K562 (cell line): Measurements from ENCODE around the gene ZNF581. TPM values are rescaled to one million over a fixed set of nuclear protein-coding genes. Genes with fewer than 3 reads are reported as not detected.

Experiments used
- AFF4 ChIP-seq: sonication (generic); formaldehyde crosslinking; IDR thresholded peaks from 2 replicates; pipeline ENCODE4 v1.8.0; 2023; ENCODE audit warnings: mild to moderate bottlenecking, missing genetic modification reagents
- HCFC1 ChIP-seq: IDR thresholded peaks from 2 replicates; pipeline ENCODE4 v1.6.1; 2012; ENCODE audit warnings: low read depth, low read length, improper control_type of control experiment
- POLR2G ChIP-seq: fragments of 200-400 bp; formaldehyde crosslinking; IDR thresholded peaks from 2 replicates; pipeline ENCODE4 v1.6.1; 2017; ENCODE audit warnings: low read depth, mild to moderate bottlenecking, antibody characterized with exemption, low read length, moderate library complexity
- PRMT5 ChIP-seq: sonication (generic); formaldehyde crosslinking; IDR thresholded peaks from 2 replicates; pipeline ENCODE4 v1.5.0; 2020; ENCODE audit warnings: missing genetic modification reagents
- RBM17 ChIP-seq: fragments of 200-400 bp; formaldehyde crosslinking; IDR thresholded peaks from 2 replicates; pipeline ENCODE4 v1.6.1; 2017; ENCODE audit warnings: low read depth, mild to moderate bottlenecking, low read length, borderline replicate concordance
- SRSF7 ChIP-seq: fragments of 200-400 bp; formaldehyde crosslinking; optimal IDR thresholded peaks from 2 replicates; pipeline ENCODE3; 2017; ENCODE audit warnings: mild to moderate bottlenecking, low read depth, low read length
- ZNF143 ChIP-seq: sonication (generic); formaldehyde crosslinking; IDR thresholded peaks from 2 replicates; pipeline ENCODE4 v1.9.0; 2022; ENCODE audit warnings: mild to moderate bottlenecking, missing genetic modification reagents
- polyA plus RNA-seq, 8 experiments: library from polyadenylated mRNA; depleted of rRNA in 4 of 8; stranded (reverse) in 5 of 8; unstranded in 3 of 8; fragments of >200 nt; fragmentation: Nextera tagmentation in 2 of 8; fragmentation: Illumina TruSeq in 1 of 8; extraction: Ambion mirVana in 2 of 8; extraction: Trizol in 1 of 8; gene quantifications; 2 replicates each; pipeline versions ENCODE4 v1.2.1 to v1.2.3, GENCODE V29; 2011 to 2014; ENCODE audit warnings: inconsistent platforms in 1 of 8, missing spikeins in 1 of 8
- total RNA-seq, 7 experiments: library from RNA; depleted of rRNA in 6 of 7; stranded (reverse); fragments of >200 nt in 6 of 7; fragmentation: Illumina TruSeq in 2 of 7; extraction: Trizol in 2 of 7; gene quantifications; 2 replicates each; pipeline versions ENCODE4 v1.2.1 to v1.2.3, GENCODE V29; 2011 to 2021; ENCODE audit warnings: low replicate concordance in 1 of 7
- TF ChIP-seq, protein P1 (sequence below): fragments of 200-600 bp; sonication (generic); IDR thresholded peaks from one replicate; pipeline ENCODE4 v1.6.1; 2012; ENCODE audit warnings: mild to moderate bottlenecking, low read depth, low read length, inconsistent platforms
- TF ChIP-seq, protein P2 (sequence below): sonication (generic); formaldehyde crosslinking; IDR thresholded peaks from 2 replicates; pipeline ENCODE4 v1.8.0; 2022; ENCODE audit warnings: mild to moderate bottlenecking, missing genetic modification reagents

The ZNF581 gene
- total and polyA plus RNA-seq, 9 of the 15 experiments (the other 6 are each of a cell fraction or from before 2014, with no cell fraction given), result 2.4 to 39.4 (median 15.4) TPM

- TF ChIP-seq, protein P1, sequence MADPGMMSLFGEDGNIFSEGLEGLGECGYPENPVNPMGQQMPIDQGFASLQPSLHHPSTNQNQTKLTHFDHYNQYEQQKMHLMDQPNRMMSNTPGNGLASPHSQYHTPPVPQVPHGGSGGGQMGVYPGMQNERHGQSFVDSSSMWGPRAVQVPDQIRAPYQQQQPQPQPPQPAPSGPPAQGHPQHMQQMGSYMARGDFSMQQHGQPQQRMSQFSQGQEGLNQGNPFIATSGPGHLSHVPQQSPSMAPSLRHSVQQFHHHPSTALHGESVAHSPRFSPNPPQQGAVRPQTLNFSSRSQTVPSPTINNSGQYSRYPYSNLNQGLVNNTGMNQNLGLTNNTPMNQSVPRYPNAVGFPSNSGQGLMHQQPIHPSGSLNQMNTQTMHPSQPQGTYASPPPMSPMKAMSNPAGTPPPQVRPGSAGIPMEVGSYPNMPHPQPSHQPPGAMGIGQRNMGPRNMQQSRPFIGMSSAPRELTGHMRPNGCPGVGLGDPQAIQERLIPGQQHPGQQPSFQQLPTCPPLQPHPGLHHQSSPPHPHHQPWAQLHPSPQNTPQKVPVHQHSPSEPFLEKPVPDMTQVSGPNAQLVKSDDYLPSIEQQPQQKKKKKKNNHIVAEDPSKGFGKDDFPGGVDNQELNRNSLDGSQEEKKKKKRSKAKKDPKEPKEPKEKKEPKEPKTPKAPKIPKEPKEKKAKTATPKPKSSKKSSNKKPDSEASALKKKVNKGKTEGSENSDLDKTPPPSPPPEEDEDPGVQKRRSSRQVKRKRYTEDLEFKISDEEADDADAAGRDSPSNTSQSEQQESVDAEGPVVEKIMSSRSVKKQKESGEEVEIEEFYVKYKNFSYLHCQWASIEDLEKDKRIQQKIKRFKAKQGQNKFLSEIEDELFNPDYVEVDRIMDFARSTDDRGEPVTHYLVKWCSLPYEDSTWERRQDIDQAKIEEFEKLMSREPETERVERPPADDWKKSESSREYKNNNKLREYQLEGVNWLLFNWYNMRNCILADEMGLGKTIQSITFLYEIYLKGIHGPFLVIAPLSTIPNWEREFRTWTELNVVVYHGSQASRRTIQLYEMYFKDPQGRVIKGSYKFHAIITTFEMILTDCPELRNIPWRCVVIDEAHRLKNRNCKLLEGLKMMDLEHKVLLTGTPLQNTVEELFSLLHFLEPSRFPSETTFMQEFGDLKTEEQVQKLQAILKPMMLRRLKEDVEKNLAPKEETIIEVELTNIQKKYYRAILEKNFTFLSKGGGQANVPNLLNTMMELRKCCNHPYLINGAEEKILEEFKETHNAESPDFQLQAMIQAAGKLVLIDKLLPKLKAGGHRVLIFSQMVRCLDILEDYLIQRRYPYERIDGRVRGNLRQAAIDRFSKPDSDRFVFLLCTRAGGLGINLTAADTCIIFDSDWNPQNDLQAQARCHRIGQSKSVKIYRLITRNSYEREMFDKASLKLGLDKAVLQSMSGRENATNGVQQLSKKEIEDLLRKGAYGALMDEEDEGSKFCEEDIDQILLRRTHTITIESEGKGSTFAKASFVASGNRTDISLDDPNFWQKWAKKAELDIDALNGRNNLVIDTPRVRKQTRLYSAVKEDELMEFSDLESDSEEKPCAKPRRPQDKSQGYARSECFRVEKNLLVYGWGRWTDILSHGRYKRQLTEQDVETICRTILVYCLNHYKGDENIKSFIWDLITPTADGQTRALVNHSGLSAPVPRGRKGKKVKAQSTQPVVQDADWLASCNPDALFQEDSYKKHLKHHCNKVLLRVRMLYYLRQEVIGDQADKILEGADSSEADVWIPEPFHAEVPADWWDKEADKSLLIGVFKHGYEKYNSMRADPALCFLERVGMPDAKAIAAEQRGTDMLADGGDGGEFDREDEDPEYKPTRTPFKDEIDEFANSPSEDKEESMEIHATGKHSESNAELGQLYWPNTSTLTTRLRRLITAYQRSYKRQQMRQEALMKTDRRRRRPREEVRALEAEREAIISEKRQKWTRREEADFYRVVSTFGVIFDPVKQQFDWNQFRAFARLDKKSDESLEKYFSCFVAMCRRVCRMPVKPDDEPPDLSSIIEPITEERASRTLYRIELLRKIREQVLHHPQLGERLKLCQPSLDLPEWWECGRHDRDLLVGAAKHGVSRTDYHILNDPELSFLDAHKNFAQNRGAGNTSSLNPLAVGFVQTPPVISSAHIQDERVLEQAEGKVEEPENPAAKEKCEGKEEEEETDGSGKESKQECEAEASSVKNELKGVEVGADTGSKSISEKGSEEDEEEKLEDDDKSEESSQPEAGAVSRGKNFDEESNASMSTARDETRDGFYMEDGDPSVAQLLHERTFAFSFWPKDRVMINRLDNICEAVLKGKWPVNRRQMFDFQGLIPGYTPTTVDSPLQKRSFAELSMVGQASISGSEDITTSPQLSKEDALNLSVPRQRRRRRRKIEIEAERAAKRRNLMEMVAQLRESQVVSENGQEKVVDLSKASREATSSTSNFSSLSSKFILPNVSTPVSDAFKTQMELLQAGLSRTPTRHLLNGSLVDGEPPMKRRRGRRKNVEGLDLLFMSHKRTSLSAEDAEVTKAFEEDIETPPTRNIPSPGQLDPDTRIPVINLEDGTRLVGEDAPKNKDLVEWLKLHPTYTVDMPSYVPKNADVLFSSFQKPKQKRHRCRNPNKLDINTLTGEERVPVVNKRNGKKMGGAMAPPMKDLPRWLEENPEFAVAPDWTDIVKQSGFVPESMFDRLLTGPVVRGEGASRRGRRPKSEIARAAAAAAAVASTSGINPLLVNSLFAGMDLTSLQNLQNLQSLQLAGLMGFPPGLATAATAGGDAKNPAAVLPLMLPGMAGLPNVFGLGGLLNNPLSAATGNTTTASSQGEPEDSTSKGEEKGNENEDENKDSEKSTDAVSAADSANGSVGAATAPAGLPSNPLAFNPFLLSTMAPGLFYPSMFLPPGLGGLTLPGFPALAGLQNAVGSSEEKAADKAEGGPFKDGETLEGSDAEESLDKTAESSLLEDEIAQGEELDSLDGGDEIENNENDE, result no peak
- TF ChIP-seq POLR2G (peak; percentile 89), ZNF143 (CRISPR knock-in tag) (0 out of 2 replicates have a peak, but pooled peaks have one; percentile 6), SRSF7 (no peak), HCFC1 (peak; percentile 13), RBM17 (no peak), PRMT5 (CRISPR knock-in tag) (no peak), AFF4 (CRISPR knock-in tag) (no peak)
- TF ChIP-seq, protein P2, sequence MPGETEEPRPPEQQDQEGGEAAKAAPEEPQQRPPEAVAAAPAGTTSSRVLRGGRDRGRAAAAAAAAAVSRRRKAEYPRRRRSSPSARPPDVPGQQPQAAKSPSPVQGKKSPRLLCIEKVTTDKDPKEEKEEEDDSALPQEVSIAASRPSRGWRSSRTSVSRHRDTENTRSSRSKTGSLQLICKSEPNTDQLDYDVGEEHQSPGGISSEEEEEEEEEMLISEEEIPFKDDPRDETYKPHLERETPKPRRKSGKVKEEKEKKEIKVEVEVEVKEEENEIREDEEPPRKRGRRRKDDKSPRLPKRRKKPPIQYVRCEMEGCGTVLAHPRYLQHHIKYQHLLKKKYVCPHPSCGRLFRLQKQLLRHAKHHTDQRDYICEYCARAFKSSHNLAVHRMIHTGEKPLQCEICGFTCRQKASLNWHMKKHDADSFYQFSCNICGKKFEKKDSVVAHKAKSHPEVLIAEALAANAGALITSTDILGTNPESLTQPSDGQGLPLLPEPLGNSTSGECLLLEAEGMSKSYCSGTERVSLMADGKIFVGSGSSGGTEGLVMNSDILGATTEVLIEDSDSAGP, result no peak
Observed at GRCh38 chr19:55654868-55655647, 11.6 kb downstream of the ZNF581 start, which contains the start of gene U2AF2 (continued).
